HL-60 (cell line): ENCODE measurements around the gene ETFA.

Source experiments
- CTCF ChIP-seq: IDR thresholded peaks from one replicate; pipeline ENCODE4 v1.5.1; 2011; ENCODE audit warnings: low read length, control low read depth, inconsistent platforms; ENCODE audit not compliant: insufficient read depth
- GABPA ChIP-seq: IDR thresholded peaks from 2 replicates; pipeline ENCODE4 v1.6.1; 2012; ENCODE audit warnings: low read depth
- POLR2AphosphoS5 ChIP-seq: IDR thresholded peaks from 2 replicates; pipeline ENCODE4 v1.6.1; 2012; ENCODE audit warnings: low read depth
- REST ChIP-seq: IDR thresholded peaks from 2 replicates; pipeline ENCODE4 v1.6.1; 2012; ENCODE audit warnings: low read depth; ENCODE audit not compliant: insufficient replicate concordance
- SPI1 ChIP-seq: IDR thresholded peaks from 2 replicates; pipeline ENCODE4 v1.6.1; 2012; ENCODE audit warnings: low read depth, mild to moderate bottlenecking, borderline replicate concordance

GRCh38 chr15:76332796-76333195 lies 21.5 kb upstream of the ETFA start:
- TF ChIP-seq CTCF = no peak
- no peak for TF ChIP-seq POLR2AphosphoS5
- TF ChIP-seq GABPA = no peak
- TF ChIP-seq REST = no peak
- no peak for TF ChIP-seq SPI1
